Esophagus muscularis mucosa (tissue), 4 donors: Measurements from ENCODE around the gene BLOC1S3.

ENCODE experiments used
- EP300 ChIP-seq: sonication (generic); formaldehyde crosslinking; IDR thresholded peaks from one replicate; pipeline ENCODE4 v1.6.1; 2017; ENCODE audit warnings: antibody characterized with exemption
- POLR2A ChIP-seq: fragments of 450-650 bp; IDR thresholded peaks from one replicate; pipeline ENCODE4 v1.6.1; 2017; ENCODE audit warnings: antibody characterized with exemption, moderate library complexity, mild to moderate bottlenecking, low read depth
- TF ChIP-seq, protein P1 (sequence below), 3 experiments: fragments of 200-600 bp in 2 of 3; fragments of 450-650 bp in 1 of 3; sonication (generic) in 2 of 3; IDR thresholded peaks; one replicate each; pipeline ENCODE4 v1.5.1; 2017 to 2019; ENCODE audit warnings: antibody characterized with exemption in 3 of 3, mild to moderate bottlenecking in 2 of 3, moderate library complexity in 1 of 3

DNA sequence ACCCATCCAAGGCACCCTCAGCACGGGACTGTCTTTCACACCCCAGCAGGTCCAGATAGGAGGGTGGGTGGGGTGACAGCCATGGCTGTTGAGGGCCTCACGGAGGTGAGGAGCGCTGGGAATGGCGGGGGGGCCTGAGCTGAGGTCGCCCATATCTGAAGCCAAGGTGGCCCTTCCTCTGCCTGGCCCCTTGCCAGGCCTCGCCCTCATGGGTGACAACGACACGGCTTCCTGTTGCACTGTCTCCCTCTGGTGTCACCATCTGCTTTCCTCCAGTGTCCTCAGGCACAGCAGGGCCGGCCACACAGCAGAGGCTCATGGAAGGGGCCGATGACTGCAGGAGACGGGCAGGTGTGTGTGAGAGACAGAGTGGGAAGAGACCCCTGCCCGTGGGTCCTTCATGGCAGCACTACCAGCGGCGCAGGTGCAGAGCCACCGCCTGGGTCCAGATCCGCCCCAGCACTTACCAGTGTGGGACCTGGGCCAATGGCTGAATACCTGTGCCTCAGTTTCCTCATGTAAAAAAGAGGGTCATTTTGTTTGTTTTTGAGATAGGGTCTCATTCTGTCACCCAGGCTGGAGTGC lies 9.7 kb upstream of the BLOC1S3 start:
- TF ChIP-seq, protein P1, sequence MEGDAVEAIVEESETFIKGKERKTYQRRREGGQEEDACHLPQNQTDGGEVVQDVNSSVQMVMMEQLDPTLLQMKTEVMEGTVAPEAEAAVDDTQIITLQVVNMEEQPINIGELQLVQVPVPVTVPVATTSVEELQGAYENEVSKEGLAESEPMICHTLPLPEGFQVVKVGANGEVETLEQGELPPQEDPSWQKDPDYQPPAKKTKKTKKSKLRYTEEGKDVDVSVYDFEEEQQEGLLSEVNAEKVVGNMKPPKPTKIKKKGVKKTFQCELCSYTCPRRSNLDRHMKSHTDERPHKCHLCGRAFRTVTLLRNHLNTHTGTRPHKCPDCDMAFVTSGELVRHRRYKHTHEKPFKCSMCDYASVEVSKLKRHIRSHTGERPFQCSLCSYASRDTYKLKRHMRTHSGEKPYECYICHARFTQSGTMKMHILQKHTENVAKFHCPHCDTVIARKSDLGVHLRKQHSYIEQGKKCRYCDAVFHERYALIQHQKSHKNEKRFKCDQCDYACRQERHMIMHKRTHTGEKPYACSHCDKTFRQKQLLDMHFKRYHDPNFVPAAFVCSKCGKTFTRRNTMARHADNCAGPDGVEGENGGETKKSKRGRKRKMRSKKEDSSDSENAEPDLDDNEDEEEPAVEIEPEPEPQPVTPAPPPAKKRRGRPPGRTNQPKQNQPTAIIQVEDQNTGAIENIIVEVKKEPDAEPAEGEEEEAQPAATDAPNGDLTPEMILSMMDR (IDR thresholded peaks at IDR 0.05): no peak
- TF ChIP-seq POLR2A (no peak), EP300 (no peak)
